Neuron (in vitro differentiated cells): Measurements from ENCODE around the gene GULP1.

Experiments used
- H2AFZ ChIP-seq: one replicate; pipeline ENCODE4 v1.6.1; 2013; ENCODE audit warnings: low read depth, mild to moderate bottlenecking, inconsistent platforms, low read length, moderate library complexity
- H3K27me3 ChIP-seq: one replicate; pipeline ENCODE4 v1.6.1; 2013; ENCODE audit warnings: low read length; ENCODE audit not compliant: insufficient read depth
- H3K36me3 ChIP-seq: one replicate; pipeline ENCODE4 v1.6.1; 2013; ENCODE audit warnings: low read length; ENCODE audit not compliant: insufficient read depth
- H3K4me1 ChIP-seq: one replicate; pipeline ENCODE4 v1.6.1; 2013; ENCODE audit warnings: low read length; ENCODE audit not compliant: insufficient read depth
- H3K4me3 ChIP-seq: 2 replicates; pipeline ENCODE4 v1.5.1; 2013; ENCODE audit warnings: mild to moderate bottlenecking, low read length, moderate library complexity
- H3K9me3 ChIP-seq: one replicate; pipeline ENCODE4 v1.6.1; 2013; ENCODE audit warnings: low read length

The GULP1 gene, protein sequence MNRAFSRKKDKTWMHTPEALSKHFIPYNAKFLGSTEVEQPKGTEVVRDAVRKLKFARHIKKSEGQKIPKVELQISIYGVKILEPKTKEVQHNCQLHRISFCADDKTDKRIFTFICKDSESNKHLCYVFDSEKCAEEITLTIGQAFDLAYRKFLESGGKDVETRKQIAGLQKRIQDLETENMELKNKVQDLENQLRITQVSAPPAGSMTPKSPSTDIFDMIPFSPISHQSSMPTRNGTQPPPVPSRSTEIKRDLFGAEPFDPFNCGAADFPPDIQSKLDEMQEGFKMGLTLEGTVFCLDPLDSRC

GRCh38 chr2:188291617-188292347, at the start of gene GULP1:
Gene GULP1, plus strand, starts transcription at chr2:188291874. Its CDS starts 185,829 bp downstream, at chr2:188477703.
- Histone ChIP-seq H3K27me3 (no peaks in the 10 kb centered on the region), H3K9me3 (no peaks in the 10 kb centered on the region), H3K36me3 (no peaks in the 10 kb centered on the region)

DNA sequence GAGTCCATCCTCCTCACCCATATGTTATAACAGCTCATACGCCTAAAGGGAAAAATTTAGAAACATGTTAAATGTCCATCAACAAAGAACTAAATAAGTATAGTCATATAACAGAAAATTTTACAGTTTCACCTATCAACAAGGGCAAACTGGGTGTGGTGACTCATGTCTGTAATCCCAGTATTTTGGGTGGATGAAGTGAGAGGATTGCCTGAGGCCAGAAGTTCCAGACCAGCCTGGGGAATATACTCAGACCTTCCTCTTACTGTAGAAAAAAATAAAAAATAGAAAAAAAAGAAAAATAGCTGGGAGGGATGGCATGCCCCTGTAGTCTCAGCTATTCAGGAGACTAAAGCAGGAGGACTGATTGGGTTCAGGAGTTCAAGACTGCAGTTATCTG, 48.3 kb upstream of the GULP1 start:
- Histone ChIP-seq H3K4me3 (no peak overlapping the region), H3K36me3 (no peaks in the 10 kb centered on the region), H3K4me1 (no peaks in the 10 kb centered on the region), H3K9me3 (no peaks in the 10 kb centered on the region), H3K27me3 (no peaks in the 10 kb centered on the region), H2AFZ (no peak overlapping the region)

More at GRCh38 chr2:188291617-188292347, at the start of gene GULP1:
- Histone ChIP-seq H3K4me1 (peaks cover 16% of the 10 kb centered on the region), H2AFZ (peak within 1 kb of the TSS; percentile 79), H3K4me3 (peak within 1 kb of the TSS; percentile 59)

DNA sequence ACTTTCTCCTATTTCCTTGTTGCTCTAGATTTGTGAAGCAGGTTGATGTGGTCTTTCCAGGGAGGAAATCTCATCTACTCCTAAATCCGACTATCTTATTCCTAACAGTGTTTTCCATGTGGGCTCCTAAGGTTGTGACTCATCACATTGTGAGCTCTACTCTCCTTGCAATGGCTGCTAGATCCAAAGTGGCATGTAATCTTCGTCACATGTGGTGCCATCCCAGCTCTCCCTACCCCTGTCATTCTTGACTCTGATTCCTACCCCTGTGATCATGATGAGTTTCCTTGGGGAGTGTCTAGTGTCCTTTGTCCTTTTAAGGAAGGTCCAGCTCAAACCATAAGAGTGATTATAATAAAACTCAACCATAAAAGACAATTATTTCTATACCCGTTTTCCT, 47.3 kb upstream of the GULP1 start:
- Histone ChIP-seq H3K4me3 (no peak overlapping the region), H3K27me3 (no peaks in the 10 kb centered on the region), H3K9me3 (no peaks in the 10 kb centered on the region), H3K4me1 (no peaks in the 10 kb centered on the region), H3K36me3 (no peaks in the 10 kb centered on the region), H2AFZ (no peak overlapping the region)

DNA sequence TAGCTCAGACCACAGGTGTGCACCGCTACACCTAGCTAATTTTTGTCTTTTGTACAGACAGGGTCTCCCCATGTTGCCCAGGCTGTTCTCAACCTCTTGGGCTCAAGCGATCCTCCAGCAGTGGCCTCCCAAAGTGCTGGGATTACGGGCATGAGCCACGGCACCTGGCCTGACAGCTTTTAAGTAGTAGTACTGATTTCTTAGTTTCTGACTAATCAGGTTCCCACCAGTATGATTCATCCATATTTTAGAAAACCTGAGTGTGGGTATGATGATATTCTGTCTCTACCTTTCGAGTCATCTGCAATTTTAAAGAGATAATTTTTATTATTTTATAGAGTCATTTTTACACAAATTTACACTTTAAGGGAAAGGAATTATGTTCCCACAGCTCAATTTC, 46.4 kb upstream of the GULP1 start:
- H3K36me3 ChIP-seq: no peaks in the 10 kb centered on the region
- no peak overlapping the region for H2AFZ ChIP-seq

GRCh38 chr2:188248513-188248912, 43.2 kb upstream of the GULP1 start:
- H3K27me3 ChIP-seq: no peaks in the 10 kb centered on the region
- H3K9me3 ChIP-seq: no peaks in the 10 kb centered on the region
- H3K4me3 ChIP-seq: no peak overlapping the region
- H2AFZ ChIP-seq: no peak overlapping the region
- no peaks in the 10 kb centered on the region for H3K36me3 ChIP-seq
- no peaks in the 10 kb centered on the region for H3K4me1 ChIP-seq

More for the DNA sequence above, 46.4 kb upstream of the GULP1 start:
- no peaks in the 10 kb centered on the region for H3K9me3 ChIP-seq
- no peaks in the 10 kb centered on the region for H3K4me1 ChIP-seq
- H3K27me3 ChIP-seq: no peaks in the 10 kb centered on the region
- H3K4me3 ChIP-seq: no peak overlapping the region

GRCh38 chr2:188251034-188251433, 40.6 kb upstream of the GULP1 start:
- H3K4me3 ChIP-seq: no peak overlapping the region
- no peak overlapping the region for H2AFZ ChIP-seq
- no peaks in the 10 kb centered on the region for H3K4me1 ChIP-seq
- H3K9me3 ChIP-seq: no peaks in the 10 kb centered on the region
- H3K36me3 ChIP-seq: no peaks in the 10 kb centered on the region
- no peaks in the 10 kb centered on the region for H3K27me3 ChIP-seq

- Histone ChIP-seq H3K9me3 (no peaks in the 10 kb centered on the region), H3K4me3 (no peak overlapping the region), H3K4me1 (no peaks in the 10 kb centered on the region), H3K27me3 (no peaks in the 10 kb centered on the region), H2AFZ (no peak overlapping the region), H3K36me3 (no peaks in the 10 kb centered on the region)
Observed at GRCh38 chr2:188256420-188256819, 35.3 kb upstream of the GULP1 start.

- no peak overlapping the region for H3K4me3 ChIP-seq
Observed at GRCh38 chr2:188265315-188265714, 26.4 kb upstream of the GULP1 start.

DNA sequence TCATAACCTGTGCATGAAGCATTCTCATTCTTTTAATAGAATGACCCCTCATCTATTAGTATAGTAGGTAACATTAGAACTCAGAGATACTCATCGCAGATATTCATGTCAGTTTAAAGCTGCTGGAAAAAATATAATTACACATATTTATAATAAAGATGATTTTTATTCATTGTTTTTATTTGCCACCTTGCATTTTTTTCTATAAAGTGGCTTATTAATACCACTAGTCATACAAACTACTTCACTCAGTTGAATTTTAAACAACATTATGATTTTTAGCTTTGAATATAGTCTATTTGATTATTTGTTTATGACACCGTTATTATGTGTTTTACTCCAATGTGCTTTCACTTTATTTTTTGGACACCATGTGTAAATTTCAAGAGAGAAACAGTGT, 23.9 kb upstream of the GULP1 start:
- Histone ChIP-seq H2AFZ (no peak overlapping the region), H3K27me3 (no peaks in the 10 kb centered on the region), H3K4me3 (no peak overlapping the region), H3K4me1 (no peaks in the 10 kb centered on the region), H3K36me3 (no peaks in the 10 kb centered on the region), H3K9me3 (no peaks in the 10 kb centered on the region)

More at GRCh38 chr2:188265315-188265714, 26.4 kb upstream of the GULP1 start:
- H2AFZ ChIP-seq: no peak overlapping the region
- H3K4me1 ChIP-seq: no peaks in the 10 kb centered on the region
- H3K36me3 ChIP-seq: no peaks in the 10 kb centered on the region
- H3K9me3 ChIP-seq: no peaks in the 10 kb centered on the region
- H3K27me3 ChIP-seq: no peaks in the 10 kb centered on the region

- Histone ChIP-seq H3K4me3 (no peak overlapping the region), H2AFZ (no peak overlapping the region), H3K27me3 (no peaks in the 10 kb centered on the region), H3K9me3 (no peaks in the 10 kb centered on the region), H3K4me1 (no peaks in the 10 kb centered on the region), H3K36me3 (no peaks in the 10 kb centered on the region)
Observed at GRCh38 chr2:188269004-188269403, 22.7 kb upstream of the GULP1 start.

DNA sequence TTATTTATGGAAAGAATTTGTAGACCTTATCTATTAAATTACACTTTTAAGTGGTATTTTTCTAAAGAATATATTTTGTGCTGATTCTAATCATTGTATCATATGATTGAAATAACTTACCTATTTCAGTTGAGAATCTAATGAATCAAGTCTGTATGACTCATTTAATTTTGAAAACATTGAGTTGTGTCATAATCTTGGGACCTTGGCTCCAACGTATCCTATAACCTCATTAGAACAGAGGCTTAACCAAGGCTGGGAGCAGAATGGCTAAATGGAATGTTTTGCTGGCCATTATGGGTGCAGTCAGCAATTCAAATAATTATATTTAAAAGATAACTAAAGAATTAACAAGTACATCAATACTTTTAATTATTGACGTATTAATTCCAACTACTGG, 19.6 kb upstream of the GULP1 start:
- no peaks in the 10 kb centered on the region for H3K27me3 ChIP-seq
- no peak overlapping the region for H2AFZ ChIP-seq
- no peaks in the 10 kb centered on the region for H3K9me3 ChIP-seq
- no peak overlapping the region for H3K4me3 ChIP-seq
- H3K4me1 ChIP-seq: no peaks in the 10 kb centered on the region
- no peaks in the 10 kb centered on the region for H3K36me3 ChIP-seq

DNA sequence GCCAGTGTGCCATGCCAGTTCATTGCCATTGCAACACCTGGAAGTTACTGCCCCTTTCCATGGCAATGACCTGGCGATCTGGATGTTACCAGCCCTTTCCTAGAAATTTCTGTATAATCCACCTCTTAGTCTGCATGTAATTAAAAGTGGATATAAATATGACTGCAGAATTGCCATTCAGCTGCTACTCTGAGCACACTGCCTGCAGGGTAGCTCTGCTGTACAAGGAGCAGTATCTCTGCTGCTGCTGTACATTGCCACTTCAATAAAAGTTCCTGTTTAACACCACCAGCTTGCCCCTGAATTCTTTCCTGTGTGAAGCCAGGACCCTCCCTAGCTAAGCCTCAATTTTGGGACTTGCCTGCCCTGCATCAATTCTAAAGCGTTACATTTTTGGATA, 17.4 kb upstream of the GULP1 start:
- Histone ChIP-seq H3K36me3 (no peaks in the 10 kb centered on the region), H3K9me3 (no peaks in the 10 kb centered on the region), H3K27me3 (no peaks in the 10 kb centered on the region), H3K4me1 (no peaks in the 10 kb centered on the region), H2AFZ (no peak overlapping the region), H3K4me3 (no peak overlapping the region)

GRCh38 chr2:188276255-188276654, 15.4 kb upstream of the GULP1 start:
- H3K9me3 ChIP-seq: no peaks in the 10 kb centered on the region
- H3K27me3 ChIP-seq: no peaks in the 10 kb centered on the region
- no peaks in the 10 kb centered on the region for H3K36me3 ChIP-seq
- no peaks in the 10 kb centered on the region for H3K4me1 ChIP-seq
- H2AFZ ChIP-seq: no peak overlapping the region
- no peak overlapping the region for H3K4me3 ChIP-seq
